ENCODE measurements around the gene PC.

The PC gene

GRCh38 chr11:66901964-66902390 is 56.2 kb downstream of the PC start:
- Histone ChIP-seq H3K79me2 (peaks cover 6% of the 10 kb centered on the region), H3K27ac (no peak overlapping the region), H3K9me3 (ENCODE audit: control insufficient read depth, low read length) (no peaks in the 10 kb centered on the region), H3K4me1 (peaks cover 8% of the 10 kb centered on the region), H3K36me3 (ENCODE audit: control insufficient read depth, insufficient read depth, low read length) (no peaks in the 10 kb centered on the region), H3K4me3 (ENCODE audit: low read depth, low read length) (no peak overlapping the region), H3K4me2 (ENCODE audit: low read length) (no peak overlapping the region), H3K27me3 (ENCODE audit: control insufficient read depth, insufficient read depth, low read length) (no peaks in the 10 kb centered on the region), H3K9ac (no peak overlapping the region), H2AFZ (no peak overlapping the region)
- TF ChIP-seq, protein P1, sequence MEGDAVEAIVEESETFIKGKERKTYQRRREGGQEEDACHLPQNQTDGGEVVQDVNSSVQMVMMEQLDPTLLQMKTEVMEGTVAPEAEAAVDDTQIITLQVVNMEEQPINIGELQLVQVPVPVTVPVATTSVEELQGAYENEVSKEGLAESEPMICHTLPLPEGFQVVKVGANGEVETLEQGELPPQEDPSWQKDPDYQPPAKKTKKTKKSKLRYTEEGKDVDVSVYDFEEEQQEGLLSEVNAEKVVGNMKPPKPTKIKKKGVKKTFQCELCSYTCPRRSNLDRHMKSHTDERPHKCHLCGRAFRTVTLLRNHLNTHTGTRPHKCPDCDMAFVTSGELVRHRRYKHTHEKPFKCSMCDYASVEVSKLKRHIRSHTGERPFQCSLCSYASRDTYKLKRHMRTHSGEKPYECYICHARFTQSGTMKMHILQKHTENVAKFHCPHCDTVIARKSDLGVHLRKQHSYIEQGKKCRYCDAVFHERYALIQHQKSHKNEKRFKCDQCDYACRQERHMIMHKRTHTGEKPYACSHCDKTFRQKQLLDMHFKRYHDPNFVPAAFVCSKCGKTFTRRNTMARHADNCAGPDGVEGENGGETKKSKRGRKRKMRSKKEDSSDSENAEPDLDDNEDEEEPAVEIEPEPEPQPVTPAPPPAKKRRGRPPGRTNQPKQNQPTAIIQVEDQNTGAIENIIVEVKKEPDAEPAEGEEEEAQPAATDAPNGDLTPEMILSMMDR (IDR thresholded peaks at IDR 0.05): no peak

DNA sequence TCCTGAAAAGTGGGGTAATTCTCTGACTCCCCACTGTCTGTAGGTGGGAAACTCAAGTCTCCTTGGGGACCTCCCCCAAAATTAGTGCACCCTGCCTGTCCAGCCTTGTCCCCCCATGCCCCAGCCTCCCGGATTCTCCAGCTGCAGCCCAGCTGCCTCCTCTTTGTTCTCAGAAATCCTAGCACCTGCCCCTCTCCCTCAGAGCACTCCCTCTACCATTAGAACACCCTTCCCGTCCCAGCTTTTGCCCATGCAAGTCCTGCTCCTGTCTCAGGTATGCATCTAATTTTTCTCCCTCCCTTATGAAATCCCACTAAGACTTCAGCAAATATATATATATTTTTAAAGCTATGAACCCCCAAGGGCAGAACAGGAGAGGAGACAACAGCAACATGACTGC is 64.0 kb downstream of the PC start:
- no peaks in the 10 kb centered on the region for H3K27me3 ChIP-seq (ENCODE audit: control insufficient read depth, insufficient read depth, low read length)
- no peaks in the 10 kb centered on the region for H3K9me3 ChIP-seq (ENCODE audit: control insufficient read depth, low read length)
- peaks cover 3% of the 10 kb centered on the region for H3K4me1 ChIP-seq

DNA sequence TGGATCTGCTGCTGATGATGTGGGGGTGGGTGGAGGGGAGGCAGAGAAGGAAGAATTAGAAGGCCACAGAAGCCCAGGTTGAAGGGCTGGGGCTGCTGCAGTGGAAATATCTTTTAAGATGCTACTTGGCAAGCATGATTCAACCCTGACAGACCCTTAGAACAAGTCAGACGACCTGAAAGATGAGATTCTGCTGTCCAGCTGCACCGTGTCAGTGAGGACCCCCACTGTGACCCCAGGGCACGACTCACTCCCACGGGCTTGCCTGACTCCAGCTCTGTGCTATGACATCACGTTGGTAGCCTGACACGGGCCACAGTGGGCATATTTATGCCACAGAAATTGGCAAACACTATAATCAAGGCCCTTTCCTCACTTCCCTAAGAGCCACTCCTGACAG is 65.3 kb downstream of the PC start:
- TF ChIP-seq, protein P1 (IDR thresholded peaks at IDR 0.05): no peak
- H3K4me1 ChIP-seq: peaks cover 3% of the 10 kb centered on the region
- H3K27ac ChIP-seq: no peak overlapping the region
- no peak overlapping the region for H3K9ac ChIP-seq
- no peak overlapping the region for H3K4me3 ChIP-seq (ENCODE audit: low read depth, low read length)
- H3K4me2 ChIP-seq (ENCODE audit: low read length): no peak overlapping the region
- H3K27me3 ChIP-seq (ENCODE audit: control insufficient read depth, insufficient read depth, low read length): no peaks in the 10 kb centered on the region
- H3K9me3 ChIP-seq (ENCODE audit: control insufficient read depth, low read length): no peaks in the 10 kb centered on the region
- H3K79me2 ChIP-seq: no peaks in the 10 kb centered on the region
- no peaks in the 10 kb centered on the region for H3K36me3 ChIP-seq (ENCODE audit: control insufficient read depth, insufficient read depth, low read length)
- H2AFZ ChIP-seq: no peak overlapping the region

More for the DNA sequence above, 64.0 kb downstream of the PC start:
- peaks cover 2% of the 10 kb centered on the region for H3K79me2 ChIP-seq
- no peaks in the 10 kb centered on the region for H3K36me3 ChIP-seq (ENCODE audit: control insufficient read depth, insufficient read depth, low read length)
- no peak overlapping the region for H3K27ac ChIP-seq
- no peak overlapping the region for H2AFZ ChIP-seq
- no peak overlapping the region for H3K4me3 ChIP-seq (ENCODE audit: low read depth, low read length)
- H3K4me2 ChIP-seq (ENCODE audit: low read length): no peak overlapping the region
- no peak overlapping the region for H3K9ac ChIP-seq
- TF ChIP-seq, protein P1 (IDR thresholded peaks at IDR 0.05): no peak

- Histone ChIP-seq H3K9me3 (ENCODE audit: control insufficient read depth, low read length) (no peaks in the 10 kb centered on the region), H3K79me2 (no peaks in the 10 kb centered on the region), H3K4me1 (peaks cover 3% of the 10 kb centered on the region), H3K27ac (no peak overlapping the region), H3K36me3 (ENCODE audit: control insufficient read depth, insufficient read depth, low read length) (no peaks in the 10 kb centered on the region), H3K27me3 (ENCODE audit: control insufficient read depth, insufficient read depth, low read length) (no peaks in the 10 kb centered on the region), H3K4me3 (ENCODE audit: low read depth, low read length) (no peak overlapping the region), H3K9ac (no peak overlapping the region), H3K4me2 (ENCODE audit: low read length) (no peak overlapping the region), H2AFZ (no peak overlapping the region)
- TF ChIP-seq, protein P1 (IDR thresholded peaks at IDR 0.05): no peak
Observed at GRCh38 chr11:66891851-66892660, 66.1 kb downstream of the PC start.

DNA sequence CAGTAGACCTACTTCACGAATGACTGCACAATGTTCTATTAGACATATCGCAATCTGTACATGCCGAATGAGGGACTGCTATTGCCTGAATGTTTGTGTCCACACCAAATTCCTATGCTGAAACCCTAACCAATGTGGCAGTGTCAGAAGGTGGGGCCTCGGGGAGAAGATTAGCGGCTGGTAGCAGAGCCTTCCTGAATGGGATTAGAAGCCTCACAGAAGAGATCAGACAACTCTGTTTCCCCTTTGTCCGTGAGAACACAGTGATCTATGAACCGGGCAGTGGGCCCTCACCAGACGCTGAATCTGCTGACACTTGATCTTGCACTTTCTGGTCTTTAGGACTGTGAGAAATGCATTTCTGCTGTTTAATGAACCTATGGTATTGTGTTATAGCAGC is 68.2 kb downstream of the PC start:
- no peaks in the 10 kb centered on the region for H3K9me3 ChIP-seq (ENCODE audit: control insufficient read depth, low read length)
- TF ChIP-seq, protein P1 (IDR thresholded peaks at IDR 0.05): no peak

More for the DNA sequence above, 68.2 kb downstream of the PC start:
- Histone ChIP-seq H3K4me1 (peaks cover 6% of the 10 kb centered on the region), H3K27ac (no peak overlapping the region), H3K36me3 (ENCODE audit: control insufficient read depth, insufficient read depth, low read length) (no peaks in the 10 kb centered on the region), H3K4me2 (ENCODE audit: low read length) (no peak overlapping the region), H3K4me3 (ENCODE audit: low read depth, low read length) (no peak overlapping the region), H3K9ac (no peak overlapping the region), H2AFZ (no peak overlapping the region), H3K79me2 (no peaks in the 10 kb centered on the region), H3K27me3 (ENCODE audit: control insufficient read depth, insufficient read depth, low read length) (no peaks in the 10 kb centered on the region)

Data from parathyroid adenoma (tissue), 2 donors.